Measurements from ENCODE around the gene LTBP2. TPM values are rescaled to one million over a fixed set of nuclear protein-coding genes. Genes with fewer than 3 reads are reported as not detected.
A peak's percentile ranks its signal among the peaks of the same experiment; 100 is the strongest.

Gene LTBP2
- total and polyA plus RNA-seq, 2 experiments from 2014 or later: 73.5 to 456 TPM

DNA sequence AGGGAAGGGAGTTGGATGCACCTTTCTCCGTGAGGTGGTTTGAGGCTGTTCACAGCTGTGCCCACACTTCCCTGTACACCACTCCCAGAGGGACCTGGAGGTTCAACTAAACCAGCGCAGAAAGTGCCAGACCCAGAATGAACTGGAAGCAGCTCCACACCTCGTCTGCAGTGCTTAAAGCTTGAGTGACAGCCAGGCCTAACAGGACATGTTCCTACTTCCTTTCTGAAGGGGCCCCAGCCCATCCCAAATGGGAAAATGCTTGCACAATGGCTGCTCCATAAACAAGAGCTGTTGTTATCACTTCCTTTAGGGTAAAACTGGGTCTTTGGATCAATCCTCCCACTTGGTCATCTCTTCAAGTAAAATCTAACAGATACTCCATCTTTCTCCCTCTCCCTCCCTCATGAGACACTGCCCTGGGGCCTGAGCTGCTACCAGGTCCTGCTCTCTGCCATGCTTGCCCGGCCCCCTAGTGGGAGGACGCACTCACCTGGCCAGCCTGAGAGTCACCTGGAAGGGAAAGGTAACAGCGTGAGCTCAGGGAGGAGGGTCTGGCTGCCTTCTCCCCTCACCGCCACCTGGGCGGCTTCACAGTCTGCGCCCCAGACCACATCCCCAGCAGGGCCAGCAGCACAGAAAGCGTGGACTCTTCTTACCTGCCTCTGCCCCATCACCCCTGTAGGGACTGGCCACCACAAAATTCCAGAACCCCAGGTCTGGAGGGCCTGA, 85.0 kb downstream of the LTBP2 start:
- Histone ChIP-seq H3K9ac (no peak overlapping the region), H3K4me3 (no peak overlapping the region), H3K36me3 (ENCODE audit: low read depth) (peaks cover 14% of the 10 kb centered on the region; the same call in 1 of the 2 replicates), H3K27ac (no peak overlapping the region), H3K4me2 (ENCODE audit: unreplicated experiment) (no peak overlapping the region), H3K79me2 (ENCODE audit: insufficient read depth) (no peaks in the 10 kb centered on the region), H4K20me1 (ENCODE audit: insufficient read depth) (no peaks in the 10 kb centered on the region), H3K9me3 (ENCODE audit: low read depth) (no peaks in the 10 kb centered on the region), H3F3A (ENCODE audit: insufficient read depth) (peaks cover 21% of the 10 kb centered on the region), H3K27me3 (replicated peaks; ENCODE audit: insufficient read depth) (no peaks in the 10 kb centered on the region), H3K9me2 (ENCODE audit: insufficient read depth) (no peaks in the 10 kb centered on the region), H2AFZ (no peak overlapping the region), H3K4me1 (ENCODE audit: insufficient read depth) (peaks cover 16% of the 10 kb centered on the region)
- DNase-seq: no peak
- TF ChIP-seq EZH2 (IDR thresholded peaks at IDR 0.05; ENCODE audit: insufficient read depth, poor library complexity, severe bottlenecking): no peak
- no peak for TF ChIP-seq EZH2phosphoT487 (IDR thresholded peaks at IDR 0.05; ENCODE audit: insufficient read depth, low read depth)
- in situ Hi-C loops (cut with MboI): no loop called here
- WGBS, 2 experiments (ENCODE audit: low coverage in 1 of 2, low lambda C conversion rate in 2 of 2, missing lambda C conversion rate in 2 of 2): 86 to 89% methylated on average over 10 of the region's 10 CpGs

DNA sequence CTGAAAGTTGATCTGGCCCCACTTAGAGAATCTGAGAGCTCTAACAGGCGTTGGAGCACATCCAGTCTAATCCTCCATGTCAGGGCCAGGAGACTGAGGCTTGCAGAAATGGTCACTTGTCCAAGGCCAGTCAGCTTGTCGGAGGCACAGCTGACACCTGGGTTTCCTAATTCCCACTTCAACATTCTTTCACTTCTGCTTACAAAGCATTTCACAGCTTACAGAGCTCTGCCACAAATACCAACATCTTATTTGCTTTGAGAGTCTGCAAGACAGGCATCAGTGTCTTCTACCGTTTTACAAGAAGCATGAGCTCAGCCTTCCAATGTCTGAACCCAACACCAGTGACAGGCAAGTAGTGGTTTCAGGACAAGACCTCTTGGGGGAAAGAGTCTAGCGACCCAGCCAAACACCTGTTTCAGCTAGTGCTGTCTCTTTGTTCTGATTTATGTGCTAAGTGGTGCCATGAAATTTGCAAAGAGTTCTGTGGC, 86.6 kb downstream of the LTBP2 start:
- H3K79me2 ChIP-seq (ENCODE audit: insufficient read depth): no peaks in the 10 kb centered on the region
- H3K36me3 ChIP-seq (ENCODE audit: low read depth): peaks cover 8% of the 10 kb centered on the region; the same call in 1 of the 2 replicates
- H3K9ac ChIP-seq: no peak overlapping the region
- no peak overlapping the region for H2AFZ ChIP-seq
- DNase-seq: no peak
- H3K27me3 ChIP-seq (replicated peaks; ENCODE audit: insufficient read depth): no peaks in the 10 kb centered on the region
- no peak for TF ChIP-seq EZH2 (IDR thresholded peaks at IDR 0.05; ENCODE audit: insufficient read depth, poor library complexity, severe bottlenecking)
- no peak for TF ChIP-seq EZH2phosphoT487 (IDR thresholded peaks at IDR 0.05; ENCODE audit: insufficient read depth, low read depth)
- no peak overlapping the region for H3K4me2 ChIP-seq (ENCODE audit: unreplicated experiment)
- H4K20me1 ChIP-seq (ENCODE audit: insufficient read depth): no peaks in the 10 kb centered on the region
- peaks cover 16% of the 10 kb centered on the region for H3K4me1 ChIP-seq (ENCODE audit: insufficient read depth)
- H3K9me2 ChIP-seq (ENCODE audit: insufficient read depth): no peaks in the 10 kb centered on the region
- no peaks in the 10 kb centered on the region for H3K9me3 ChIP-seq (ENCODE audit: low read depth)
- peaks cover 16% of the 10 kb centered on the region for H3F3A ChIP-seq (ENCODE audit: insufficient read depth)
- H3K4me3 ChIP-seq: no peak overlapping the region
- 88 to 94% methylated on average over 4 of the region's 4 CpGs for WGBS, 2 experiments (ENCODE audit: low coverage in 1 of 2, low lambda C conversion rate in 2 of 2, missing lambda C conversion rate in 2 of 2)
- no peak overlapping the region for H3K27ac ChIP-seq
- in situ Hi-C loops (cut with MboI): no loop called here

GRCh38 chr14:74524812-74525135, 87.3 kb downstream of the LTBP2 start:
- H3K9ac ChIP-seq: peak overlapping the region; percentile 31; the same call in 1 of the 2 replicates
- no peak overlapping the region for H3K4me3 ChIP-seq
- H3K9me3 ChIP-seq (ENCODE audit: low read depth): no peaks in the 10 kb centered on the region
- no peak for DNase-seq
- H3K27me3 ChIP-seq (replicated peaks; ENCODE audit: insufficient read depth): no peaks in the 10 kb centered on the region
- H3K36me3 ChIP-seq (ENCODE audit: low read depth): peaks cover 8% of the 10 kb centered on the region; the same call in 1 of the 2 replicates
- H3K4me1 ChIP-seq (ENCODE audit: insufficient read depth): peaks cover 16% of the 10 kb centered on the region
- H3K79me2 ChIP-seq (ENCODE audit: insufficient read depth): no peaks in the 10 kb centered on the region
- H2AFZ ChIP-seq: no peak overlapping the region
- in situ Hi-C loops (cut with MboI): no loop called here
- peak overlapping the region; percentile 57 for H3K27ac ChIP-seq
- H4K20me1 ChIP-seq (ENCODE audit: insufficient read depth): no peaks in the 10 kb centered on the region
- no peak for TF ChIP-seq EZH2 (IDR thresholded peaks at IDR 0.05; ENCODE audit: insufficient read depth, poor library complexity, severe bottlenecking)
- TF ChIP-seq EZH2phosphoT487 (IDR thresholded peaks at IDR 0.05; ENCODE audit: insufficient read depth, low read depth): no peak
- peaks cover 10% of the 10 kb centered on the region for H3F3A ChIP-seq (ENCODE audit: insufficient read depth)
- H3K9me2 ChIP-seq (ENCODE audit: insufficient read depth): no peaks in the 10 kb centered on the region
- peak overlapping the region; percentile 20 for H3K4me2 ChIP-seq (ENCODE audit: unreplicated experiment)

GRCh38 chr14:74524076-74524811, 87.8 kb downstream of the LTBP2 start:
- Histone ChIP-seq H2AFZ (no peak overlapping the region), H3K79me2 (ENCODE audit: insufficient read depth) (no peaks in the 10 kb centered on the region), H3K4me3 (no peak overlapping the region), H3K4me1 (ENCODE audit: insufficient read depth) (peaks cover 16% of the 10 kb centered on the region), H3K27me3 (replicated peaks; ENCODE audit: insufficient read depth) (no peaks in the 10 kb centered on the region), H3K9ac (peak overlapping the region; percentile 31; the same call in 1 of the 2 replicates), H3K36me3 (ENCODE audit: low read depth) (peaks cover 8% of the 10 kb centered on the region; the same call in 1 of the 2 replicates), H4K20me1 (ENCODE audit: insufficient read depth) (no peaks in the 10 kb centered on the region), H3K4me2 (ENCODE audit: unreplicated experiment) (peak overlapping the region; percentile 20), H3K9me2 (ENCODE audit: insufficient read depth) (no peaks in the 10 kb centered on the region), H3K27ac (peak overlapping the region; percentile 57), H3F3A (ENCODE audit: insufficient read depth) (peaks cover 7% of the 10 kb centered on the region), H3K9me3 (ENCODE audit: low read depth) (no peaks in the 10 kb centered on the region)
- peak; percentile 62 for DNase-seq
- no peak for TF ChIP-seq EZH2 (IDR thresholded peaks at IDR 0.05; ENCODE audit: insufficient read depth, poor library complexity, severe bottlenecking)
- TF ChIP-seq EZH2phosphoT487 (IDR thresholded peaks at IDR 0.05; ENCODE audit: insufficient read depth, low read depth): no peak
- 70 to 73% methylated on average over 12 to 14 of the region's 14 CpGs for WGBS, 2 experiments (ENCODE audit: low coverage in 1 of 2, low lambda C conversion rate in 2 of 2, missing lambda C conversion rate in 2 of 2)
- in situ Hi-C loops (cut with MboI): no loop called here
